Right lobe of liver (tissue), 4 donors: ENCODE measurements around the gene RYR3.

ENCODE experiments used
- CTCF ChIP-seq, 4 donors: fragments of 200-600 bp in 3 of 4; fragments of 450-650 bp in 1 of 4; IDR thresholded peaks; one replicate each; pipeline versions ENCODE4 v1.5.1 to v1.8.0; 2016 to 2022; ENCODE audit warnings: antibody characterized with exemption in 4 of 4, mild to moderate bottlenecking in 2 of 4
- POLR2A ChIP-seq: fragments of 450-650 bp; IDR thresholded peaks from one replicate; pipeline ENCODE4 v1.6.1; 2017; ENCODE audit warnings: antibody characterized with exemption, mild to moderate bottlenecking
- donor health status: DM: no; HTN: no; CAD: no.
- donor health status: DM: no; HTN: no; CAD: no.
- donor health status: DM: no; HTN: yes; CAD: no.

GRCh38 chr15:33438396-33438795 is 127.6 kb downstream of the RYR3 start:
- TF ChIP-seq POLR2A (no peak), CTCF (IDR thresholded peaks at IDR 0.05) (no peak)
